ENCODE results near the gene FRG2.
"Not testable (repeated sequence)": the region's sequence is repeated elsewhere in the genome, so short reads cannot be mapped to it uniquely, and the experiment has no call there.

Gene FRG2

DNA sequence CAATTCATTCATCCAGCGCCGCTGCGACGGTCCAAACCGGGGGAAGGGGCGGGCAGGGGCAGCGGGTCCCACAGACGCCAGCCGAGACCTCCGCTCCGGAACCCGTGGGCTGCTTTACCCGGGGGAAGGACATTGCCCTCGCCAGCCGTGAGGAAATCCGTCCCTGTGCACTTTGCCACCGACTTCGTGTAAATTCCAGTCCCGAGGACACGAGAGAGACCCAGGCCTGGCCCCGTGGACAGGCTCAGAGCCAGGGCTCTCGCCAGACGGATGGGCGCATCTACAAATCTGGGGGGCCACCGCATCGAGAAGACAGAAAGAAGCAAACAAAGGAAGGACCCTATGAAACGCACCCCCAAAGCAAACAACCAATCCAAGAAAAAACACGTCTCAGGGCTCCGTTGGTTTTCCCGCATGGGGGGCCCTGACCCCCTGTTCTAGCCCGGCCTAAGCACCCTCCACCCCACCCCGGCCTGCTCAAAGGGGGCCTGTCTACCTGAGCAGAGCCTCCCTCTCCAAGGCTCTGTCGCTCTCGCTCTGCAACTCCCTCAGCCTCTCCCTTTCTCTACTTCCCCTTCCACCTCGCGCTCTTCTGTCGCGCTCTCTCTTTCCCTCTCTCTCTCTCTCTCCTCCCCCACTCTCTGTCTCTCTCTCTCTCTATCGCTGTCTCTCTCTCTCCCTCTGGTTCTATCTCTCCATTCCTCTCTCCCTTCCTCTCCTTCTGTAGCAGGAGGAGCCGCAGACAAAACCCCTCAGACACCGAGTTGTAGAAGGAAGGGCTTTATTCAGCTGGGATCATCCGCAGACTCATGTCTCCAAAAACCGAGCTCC is 11.3 kb downstream of the FRG2 start:
- DNase-seq, result no peak

DNA sequence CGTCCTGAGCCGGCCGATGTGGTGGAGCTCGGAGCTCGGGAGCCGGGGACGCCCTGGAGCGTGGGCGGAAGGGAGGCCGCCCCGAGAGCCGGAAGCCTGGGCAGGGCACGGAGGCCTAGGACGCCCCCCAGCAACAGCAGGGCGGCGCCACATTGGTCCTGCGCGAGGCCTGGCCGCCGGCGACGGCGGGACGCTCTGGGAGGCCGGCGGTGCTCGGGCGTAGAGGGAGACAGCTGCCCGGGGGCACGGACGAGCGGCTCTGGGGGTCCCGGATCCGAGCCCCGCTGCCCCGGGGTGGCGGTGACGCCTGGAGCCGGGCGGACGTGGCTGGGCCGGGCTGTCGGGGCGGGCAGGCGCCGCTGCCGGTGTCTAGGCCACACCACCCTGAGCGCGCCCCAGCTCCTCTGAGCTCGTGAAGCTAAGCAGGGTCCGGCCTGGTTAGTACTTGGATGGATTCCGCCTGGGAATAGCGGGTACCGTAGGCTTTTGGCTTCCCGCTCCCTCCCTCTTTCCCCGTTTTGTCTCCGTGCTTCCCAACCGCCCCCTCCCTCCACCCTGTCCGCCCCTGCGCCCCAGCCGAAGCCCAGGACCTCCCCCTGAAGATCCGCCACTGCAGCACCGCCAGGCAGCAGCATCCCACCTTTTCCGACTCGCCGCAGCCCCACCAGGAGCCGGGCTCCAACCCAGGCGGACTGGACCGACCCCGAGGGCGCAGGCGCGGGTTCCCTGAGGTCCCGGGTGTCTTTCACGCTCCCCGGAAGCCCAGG is 12.1 kb downstream of the FRG2 start:
- no peak for DNase-seq

GRCh38 chr4:189989941-189990340 is 37.1 kb downstream of the FRG2 start:
- not testable (repeated sequence) for DNase-seq

- no peak for DNase-seq
These were observed 38.1 kb downstream of the FRG2 start for GRCh38 chr4:189988877-189989431.

DNA sequence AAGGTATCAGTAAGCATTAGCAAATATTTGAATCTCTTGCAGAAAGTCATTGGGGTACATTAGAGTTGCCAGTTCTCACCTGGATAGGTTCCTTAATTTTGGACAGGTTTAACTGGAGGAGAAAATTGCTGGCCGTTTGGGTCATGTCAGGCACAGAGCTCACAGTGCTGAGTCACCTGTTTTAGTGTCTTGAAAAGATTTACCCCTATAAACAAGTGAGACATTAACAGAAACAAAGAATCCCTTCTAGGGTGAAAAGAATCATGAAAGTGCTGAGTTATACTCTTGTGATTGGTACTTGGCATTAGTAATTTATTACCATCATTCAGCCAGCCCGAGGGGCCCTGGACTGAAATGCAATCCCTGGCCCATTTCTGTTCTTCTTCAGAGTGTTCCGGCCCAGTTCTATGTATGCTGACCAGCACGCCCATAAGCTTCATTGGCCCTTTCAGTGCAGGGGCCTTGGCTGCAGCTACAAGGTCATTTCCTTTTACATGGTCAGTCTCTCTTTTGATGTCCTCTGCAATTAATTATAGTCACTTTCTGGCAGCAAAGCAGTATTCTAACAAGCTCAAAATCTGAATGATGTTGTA is 41.3 kb downstream of the FRG2 start:
- not testable (repeated sequence) for DNase-seq

DNA sequence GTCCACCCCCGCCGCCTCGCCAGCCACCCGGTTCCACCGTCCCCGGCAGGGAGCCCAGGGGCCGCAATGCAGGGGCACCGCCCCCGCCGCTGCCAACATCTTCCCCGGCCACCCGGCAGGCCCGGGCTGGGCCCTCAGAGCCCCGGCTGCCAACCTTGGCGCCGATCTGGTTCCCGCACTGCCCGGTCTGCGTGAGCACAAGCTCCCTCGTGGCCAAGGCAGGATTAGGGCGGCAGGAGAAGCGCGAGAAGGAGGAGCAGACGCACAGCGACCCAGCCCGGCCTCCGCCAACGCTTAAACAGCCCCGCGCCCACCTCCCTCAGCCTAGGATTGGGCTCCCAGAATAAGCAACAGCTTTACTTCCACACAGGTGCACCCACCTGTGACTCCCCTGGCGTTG is 42.4 kb downstream of the FRG2 start:
- DNase-seq, result not testable (repeated sequence)

DNA sequence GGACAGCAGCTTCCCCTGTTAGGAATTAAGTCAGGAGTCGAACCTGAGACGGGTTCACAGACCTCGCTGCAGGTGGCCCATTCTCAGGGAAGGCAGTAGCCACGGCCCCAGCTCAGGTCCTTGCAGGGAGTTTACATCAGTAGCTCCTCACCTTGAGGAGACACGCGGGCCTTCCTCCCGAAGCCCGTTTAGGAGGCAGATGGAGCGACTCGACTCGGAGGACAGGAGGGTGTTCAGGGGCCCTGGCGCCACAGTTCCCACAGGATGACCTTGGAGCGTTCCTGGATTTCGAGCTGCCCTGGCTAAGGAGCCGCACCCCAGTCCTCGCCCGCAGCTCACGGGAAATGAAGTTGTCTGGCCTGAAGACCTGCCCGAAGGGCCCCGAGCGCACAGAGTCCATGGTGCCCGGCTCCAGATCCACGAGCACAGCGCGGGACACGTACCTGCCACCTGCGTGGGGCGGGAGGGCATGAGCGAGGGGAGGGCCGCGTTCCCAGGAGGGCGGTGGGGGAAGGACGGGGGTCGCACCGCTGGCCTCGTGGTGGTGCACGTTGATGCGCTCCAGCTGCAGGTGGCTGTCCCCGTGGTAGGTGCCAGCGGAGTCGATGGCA is 43.0 kb downstream of the FRG2 start:
- DNase-seq, result not testable (repeated sequence)

DNA sequence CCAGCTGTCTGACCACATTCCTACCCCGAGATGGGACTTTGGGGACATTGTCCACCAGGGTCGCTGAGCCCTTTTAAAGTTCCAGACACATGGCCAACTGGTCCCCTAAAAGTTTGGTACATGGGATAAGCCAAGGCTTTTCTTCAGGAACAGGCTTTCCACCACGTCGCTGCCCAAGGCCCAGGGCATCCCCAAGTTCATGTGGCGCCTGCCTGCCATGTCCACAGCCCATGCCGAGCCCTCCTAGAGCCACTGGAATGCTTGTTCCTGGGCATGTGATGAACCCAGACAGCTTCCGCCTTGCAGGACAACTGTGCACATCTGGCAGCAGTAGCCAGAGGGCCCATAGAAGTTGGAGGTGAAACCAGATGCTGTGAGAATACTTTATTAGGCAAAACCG is 45.1 kb downstream of the FRG2 start:
- no peak for DNase-seq

DNA sequence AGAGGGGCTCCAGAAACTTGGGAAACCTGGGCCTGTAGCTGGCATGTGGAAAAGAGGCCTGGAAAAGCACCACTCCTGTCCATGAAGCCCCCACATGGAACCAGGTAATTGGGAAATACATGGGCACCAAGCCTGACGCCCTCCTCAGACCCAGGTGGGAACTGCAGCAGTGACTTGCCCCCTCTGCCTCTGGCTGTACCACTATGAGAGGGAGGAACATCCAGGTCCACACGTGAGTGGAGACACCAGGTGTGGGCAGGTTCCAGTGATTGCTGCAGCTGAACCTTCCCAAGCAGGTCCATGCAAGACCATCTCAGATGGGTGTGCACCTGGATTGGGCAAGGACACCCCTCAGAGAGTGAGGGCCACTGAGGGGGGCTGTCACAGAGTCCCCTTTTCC is 46.8 kb downstream of the FRG2 start:
- not testable (repeated sequence) for DNase-seq

DNA sequence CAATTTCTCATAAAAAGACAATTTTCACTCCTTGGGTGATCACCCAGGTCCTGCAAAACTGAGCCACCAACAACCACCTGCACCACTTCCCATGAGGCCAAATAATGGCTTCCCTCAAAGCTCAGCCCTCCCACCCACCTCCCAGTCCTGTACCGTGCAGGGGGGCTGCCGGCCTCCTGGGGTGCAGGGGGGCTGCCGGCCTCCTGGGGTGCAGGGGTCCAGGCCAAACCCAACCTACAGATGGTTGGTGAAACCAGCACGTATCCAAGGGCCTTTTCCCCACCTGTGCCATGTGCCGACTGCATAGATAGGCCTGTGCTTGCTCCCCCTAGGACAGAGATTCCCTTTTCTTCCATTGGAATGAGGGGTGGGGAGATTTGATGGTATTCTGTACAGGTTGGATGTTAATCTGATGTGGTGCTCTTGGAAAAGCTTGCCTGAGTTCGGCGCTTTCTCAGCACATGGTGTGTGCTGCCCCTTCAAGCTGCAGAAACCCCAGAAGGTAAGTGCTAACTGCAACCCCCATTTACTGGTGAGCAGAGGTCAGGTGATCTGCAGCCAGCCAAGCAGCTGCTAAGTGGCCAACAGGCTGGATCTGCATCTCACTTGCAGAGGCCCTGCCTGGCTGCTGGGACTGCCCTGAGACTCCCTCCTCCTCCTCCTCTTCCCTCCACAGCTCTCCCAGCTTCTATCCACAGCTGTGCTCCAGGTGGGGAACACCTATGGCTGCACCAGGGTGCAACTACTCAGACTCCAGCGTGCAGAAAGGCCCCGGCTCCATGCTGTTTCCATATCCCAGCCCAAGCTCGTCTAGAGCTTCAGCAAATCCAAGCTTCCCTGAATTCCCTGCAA is 47.6 kb downstream of the FRG2 start:
- no peak for DNase-seq
